H1 (cell line): Measurements from ENCODE around the gene ERGIC3. TPM values are rescaled to one million over a fixed set of nuclear protein-coding genes. Genes with fewer than 3 reads are reported as not detected.

ENCODE experiments used
- BCL11A ChIP-seq, 2 experiments: IDR thresholded peaks; one replicate each; pipeline ENCODE4 v1.6.1; 2011; ENCODE audit warnings: low read depth in 2 of 2, low read length in 2 of 2, mild to moderate bottlenecking in 2 of 2
- CEBPB ChIP-seq: IDR thresholded peaks from 2 replicates; pipeline ENCODE4 v1.6.1; 2012; ENCODE audit warnings: low read depth, low read length
- FOSL1 ChIP-seq: IDR thresholded peaks from 2 replicates; pipeline ENCODE4 v1.6.1; 2011; ENCODE audit warnings: mild to moderate bottlenecking, low read depth, low read length, moderate library complexity; ENCODE audit not compliant: insufficient read depth
- HDAC2 ChIP-seq, 2 experiments: fragments of 300-600 bp in 1 of 2; sonication (generic) in 1 of 2; IDR thresholded peaks; 2 replicates each; pipeline ENCODE4 v1.6.1; 2011 to 2012; ENCODE audit warnings: low read depth in 2 of 2, low read length in 2 of 2, mild to moderate bottlenecking in 2 of 2, moderate library complexity in 2 of 2, borderline replicate concordance in 1 of 2, inconsistent platforms in 1 of 2
- JUN ChIP-seq: IDR thresholded peaks from 2 replicates; pipeline ENCODE4 v1.6.1; 2011; ENCODE audit warnings: low read depth, mild to moderate bottlenecking, improper control_type of control experiment, low read length
- SP1 ChIP-seq: IDR thresholded peaks from 2 replicates; pipeline ENCODE4 v1.6.1; 2011; ENCODE audit warnings: low read depth, low read length
- TBP ChIP-seq: IDR thresholded peaks from 2 replicates; pipeline ENCODE4 v1.6.1; 2011; ENCODE audit warnings: low read depth, low read length, improper control_type of control experiment
- TCF12 ChIP-seq: IDR thresholded peaks from 2 replicates; pipeline ENCODE4 v1.6.1; 2011; ENCODE audit warnings: low read depth, mild to moderate bottlenecking, low read length
- ZNF274 ChIP-seq: IDR thresholded peaks from 2 replicates; pipeline ENCODE4 v1.7.0; 2012; ENCODE audit warnings: low read length, borderline replicate concordance; ENCODE audit errors: extremely low read depth
- polyA plus RNA-seq, 7 experiments: library from polyadenylated mRNA; depleted of rRNA in 3 of 7; stranded (reverse) in 5 of 7; unstranded in 2 of 7; fragments of >200 nt in 5 of 7; fragments of 200-250 nt in 2 of 7; gene quantifications; 1 replicate in 5 of 7; 2 replicates in 1 of 7; 4 replicates in 1 of 7; pipeline versions ENCODE4 v1.2.1 to v1.2.3, GENCODE V29; 2011 to 2013; ENCODE audit warnings: missing spikeins in 2 of 7, mixed read lengths in 2 of 7
- total RNA-seq: library from RNA; stranded (reverse); fragmentation: NEBNext Ultra II Directional; extraction: Animal tissue kit (Norgen Biotek cat#: 25700); gene quantifications from 2 replicates; pipeline ENCODE4 v1.2.1, GENCODE V29; 2021
- TF ChIP-seq, protein P1 (sequence below): fragments of 300-600 bp; sonication (generic); IDR thresholded peaks from 2 replicates; pipeline ENCODE4 v1.7.1; 2012; ENCODE audit warnings: low read length, moderate library complexity, mild to moderate bottlenecking, inconsistent platforms; ENCODE audit not compliant: insufficient replicate concordance
- TF ChIP-seq, protein P2 (sequence below): IDR thresholded peaks from 2 replicates; pipeline ENCODE4 v1.6.1; 2011; ENCODE audit warnings: low read depth, mild to moderate bottlenecking, low read length; ENCODE audit not compliant: insufficient read depth

The ERGIC3 gene
- total and polyA plus RNA-seq, 2 of the 8 experiments (the other 6 are each of a cell fraction or from before 2014, with no cell fraction given), result 178 to 341 TPM

DNA sequence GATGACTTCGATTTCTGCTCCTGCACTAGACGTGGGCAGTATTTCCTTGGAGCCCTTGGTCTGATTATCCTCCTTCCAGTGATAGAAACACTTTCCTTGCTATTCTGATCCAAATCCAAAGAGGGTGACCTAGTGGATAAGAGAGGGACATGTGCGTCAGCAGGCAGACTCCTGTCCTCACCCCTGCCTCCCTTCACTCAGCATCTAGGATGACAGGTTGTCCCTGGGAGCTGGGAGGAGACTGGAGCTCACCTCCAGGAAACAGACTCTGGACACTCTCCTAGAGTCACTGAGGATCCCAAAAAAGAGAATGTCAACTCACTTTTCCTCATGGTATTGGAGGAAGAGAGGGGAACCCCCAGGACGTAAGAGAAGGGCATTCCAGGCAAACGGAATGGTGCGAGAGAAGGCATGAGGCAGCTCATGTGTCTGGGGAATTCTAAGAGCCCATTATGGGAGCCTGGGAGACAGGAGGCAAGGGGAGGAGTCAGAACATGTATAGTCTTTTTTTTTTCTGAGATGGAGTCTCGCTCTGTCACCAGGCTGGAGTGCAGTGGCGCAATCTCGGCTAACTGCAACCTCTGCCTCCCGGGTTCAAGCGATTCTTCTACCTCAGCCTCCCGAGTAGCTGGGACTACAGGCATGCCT lies 14.6 kb upstream of the ERGIC3 start (continued):
- TF ChIP-seq, protein P1, sequence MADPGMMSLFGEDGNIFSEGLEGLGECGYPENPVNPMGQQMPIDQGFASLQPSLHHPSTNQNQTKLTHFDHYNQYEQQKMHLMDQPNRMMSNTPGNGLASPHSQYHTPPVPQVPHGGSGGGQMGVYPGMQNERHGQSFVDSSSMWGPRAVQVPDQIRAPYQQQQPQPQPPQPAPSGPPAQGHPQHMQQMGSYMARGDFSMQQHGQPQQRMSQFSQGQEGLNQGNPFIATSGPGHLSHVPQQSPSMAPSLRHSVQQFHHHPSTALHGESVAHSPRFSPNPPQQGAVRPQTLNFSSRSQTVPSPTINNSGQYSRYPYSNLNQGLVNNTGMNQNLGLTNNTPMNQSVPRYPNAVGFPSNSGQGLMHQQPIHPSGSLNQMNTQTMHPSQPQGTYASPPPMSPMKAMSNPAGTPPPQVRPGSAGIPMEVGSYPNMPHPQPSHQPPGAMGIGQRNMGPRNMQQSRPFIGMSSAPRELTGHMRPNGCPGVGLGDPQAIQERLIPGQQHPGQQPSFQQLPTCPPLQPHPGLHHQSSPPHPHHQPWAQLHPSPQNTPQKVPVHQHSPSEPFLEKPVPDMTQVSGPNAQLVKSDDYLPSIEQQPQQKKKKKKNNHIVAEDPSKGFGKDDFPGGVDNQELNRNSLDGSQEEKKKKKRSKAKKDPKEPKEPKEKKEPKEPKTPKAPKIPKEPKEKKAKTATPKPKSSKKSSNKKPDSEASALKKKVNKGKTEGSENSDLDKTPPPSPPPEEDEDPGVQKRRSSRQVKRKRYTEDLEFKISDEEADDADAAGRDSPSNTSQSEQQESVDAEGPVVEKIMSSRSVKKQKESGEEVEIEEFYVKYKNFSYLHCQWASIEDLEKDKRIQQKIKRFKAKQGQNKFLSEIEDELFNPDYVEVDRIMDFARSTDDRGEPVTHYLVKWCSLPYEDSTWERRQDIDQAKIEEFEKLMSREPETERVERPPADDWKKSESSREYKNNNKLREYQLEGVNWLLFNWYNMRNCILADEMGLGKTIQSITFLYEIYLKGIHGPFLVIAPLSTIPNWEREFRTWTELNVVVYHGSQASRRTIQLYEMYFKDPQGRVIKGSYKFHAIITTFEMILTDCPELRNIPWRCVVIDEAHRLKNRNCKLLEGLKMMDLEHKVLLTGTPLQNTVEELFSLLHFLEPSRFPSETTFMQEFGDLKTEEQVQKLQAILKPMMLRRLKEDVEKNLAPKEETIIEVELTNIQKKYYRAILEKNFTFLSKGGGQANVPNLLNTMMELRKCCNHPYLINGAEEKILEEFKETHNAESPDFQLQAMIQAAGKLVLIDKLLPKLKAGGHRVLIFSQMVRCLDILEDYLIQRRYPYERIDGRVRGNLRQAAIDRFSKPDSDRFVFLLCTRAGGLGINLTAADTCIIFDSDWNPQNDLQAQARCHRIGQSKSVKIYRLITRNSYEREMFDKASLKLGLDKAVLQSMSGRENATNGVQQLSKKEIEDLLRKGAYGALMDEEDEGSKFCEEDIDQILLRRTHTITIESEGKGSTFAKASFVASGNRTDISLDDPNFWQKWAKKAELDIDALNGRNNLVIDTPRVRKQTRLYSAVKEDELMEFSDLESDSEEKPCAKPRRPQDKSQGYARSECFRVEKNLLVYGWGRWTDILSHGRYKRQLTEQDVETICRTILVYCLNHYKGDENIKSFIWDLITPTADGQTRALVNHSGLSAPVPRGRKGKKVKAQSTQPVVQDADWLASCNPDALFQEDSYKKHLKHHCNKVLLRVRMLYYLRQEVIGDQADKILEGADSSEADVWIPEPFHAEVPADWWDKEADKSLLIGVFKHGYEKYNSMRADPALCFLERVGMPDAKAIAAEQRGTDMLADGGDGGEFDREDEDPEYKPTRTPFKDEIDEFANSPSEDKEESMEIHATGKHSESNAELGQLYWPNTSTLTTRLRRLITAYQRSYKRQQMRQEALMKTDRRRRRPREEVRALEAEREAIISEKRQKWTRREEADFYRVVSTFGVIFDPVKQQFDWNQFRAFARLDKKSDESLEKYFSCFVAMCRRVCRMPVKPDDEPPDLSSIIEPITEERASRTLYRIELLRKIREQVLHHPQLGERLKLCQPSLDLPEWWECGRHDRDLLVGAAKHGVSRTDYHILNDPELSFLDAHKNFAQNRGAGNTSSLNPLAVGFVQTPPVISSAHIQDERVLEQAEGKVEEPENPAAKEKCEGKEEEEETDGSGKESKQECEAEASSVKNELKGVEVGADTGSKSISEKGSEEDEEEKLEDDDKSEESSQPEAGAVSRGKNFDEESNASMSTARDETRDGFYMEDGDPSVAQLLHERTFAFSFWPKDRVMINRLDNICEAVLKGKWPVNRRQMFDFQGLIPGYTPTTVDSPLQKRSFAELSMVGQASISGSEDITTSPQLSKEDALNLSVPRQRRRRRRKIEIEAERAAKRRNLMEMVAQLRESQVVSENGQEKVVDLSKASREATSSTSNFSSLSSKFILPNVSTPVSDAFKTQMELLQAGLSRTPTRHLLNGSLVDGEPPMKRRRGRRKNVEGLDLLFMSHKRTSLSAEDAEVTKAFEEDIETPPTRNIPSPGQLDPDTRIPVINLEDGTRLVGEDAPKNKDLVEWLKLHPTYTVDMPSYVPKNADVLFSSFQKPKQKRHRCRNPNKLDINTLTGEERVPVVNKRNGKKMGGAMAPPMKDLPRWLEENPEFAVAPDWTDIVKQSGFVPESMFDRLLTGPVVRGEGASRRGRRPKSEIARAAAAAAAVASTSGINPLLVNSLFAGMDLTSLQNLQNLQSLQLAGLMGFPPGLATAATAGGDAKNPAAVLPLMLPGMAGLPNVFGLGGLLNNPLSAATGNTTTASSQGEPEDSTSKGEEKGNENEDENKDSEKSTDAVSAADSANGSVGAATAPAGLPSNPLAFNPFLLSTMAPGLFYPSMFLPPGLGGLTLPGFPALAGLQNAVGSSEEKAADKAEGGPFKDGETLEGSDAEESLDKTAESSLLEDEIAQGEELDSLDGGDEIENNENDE, result no peak
- no peak for TF ChIP-seq HDAC2 (IDR thresholded peaks at IDR 0.05; ENCODE audit: borderline replicate concordance in 1 of 2, low read depth in 2 of 2, low read length in 2 of 2)
- TF ChIP-seq, protein P2, sequence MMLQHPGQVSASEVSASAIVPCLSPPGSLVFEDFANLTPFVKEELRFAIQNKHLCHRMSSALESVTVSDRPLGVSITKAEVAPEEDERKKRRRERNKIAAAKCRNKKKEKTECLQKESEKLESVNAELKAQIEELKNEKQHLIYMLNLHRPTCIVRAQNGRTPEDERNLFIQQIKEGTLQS, result no peak
- no peak for TF ChIP-seq BCL11A (IDR thresholded peaks at IDR 0.05; ENCODE audit: low read depth in 2 of 2, low read length in 2 of 2)
- no peak for TF ChIP-seq TCF12
- no peak for TF ChIP-seq ZNF274
- no peak for TF ChIP-seq TBP
- TF ChIP-seq FOSL1, result no peak
- TF ChIP-seq JUN, result no peak
- no peak for TF ChIP-seq SP1
- TF ChIP-seq CEBPB, result no peak
